IMR-90 (cell line): ENCODE measurements around the gene TNRC6B.

ENCODE experiments used
- BHLHE40 ChIP-seq: fragments of 150-350 bp; IDR thresholded peaks from 2 replicates; pipeline ENCODE4 v1.6.1; 2016; ENCODE audit warnings: mild to moderate bottlenecking, low read depth, low read length
- CTCF ChIP-seq: conservative IDR thresholded peaks from 2 replicates; pipeline ENCODE4 v1.5.1; 2012; ENCODE audit warnings: mild to moderate bottlenecking, low read depth, low read length, improper control_type of control experiment
- MAFK ChIP-seq: IDR thresholded peaks from 2 replicates; pipeline ENCODE4 v1.6.1; 2012; ENCODE audit warnings: low read depth, low read length, improper control_type of control experiment
- MXI1 ChIP-seq: IDR thresholded peaks from 2 replicates; pipeline ENCODE4 v1.6.1; 2012; ENCODE audit warnings: low read depth, mild to moderate bottlenecking, low read length, moderate library complexity, borderline replicate concordance
- NFE2L2 ChIP-seq: fragments of 150-350 bp; IDR thresholded peaks from 2 replicates; pipeline ENCODE4 v1.6.1; 2016; ENCODE audit warnings: low read depth, mild to moderate bottlenecking, low read length
- POLR2A ChIP-seq: IDR thresholded peaks from 2 replicates; pipeline ENCODE4 v1.6.1; 2012; ENCODE audit warnings: mild to moderate bottlenecking, low read depth, low read length
- RAD21 ChIP-seq: IDR thresholded peaks from 2 replicates; pipeline ENCODE4 v1.6.1; 2012; ENCODE audit warnings: low read length, improper control_type of control experiment
- RFX5 ChIP-seq: IDR thresholded peaks from 2 replicates; pipeline ENCODE4 v1.8.0; 2012; ENCODE audit warnings: low read depth, mild to moderate bottlenecking, low read length, moderate library complexity

GRCh38 chr22:40290516-40290915, 112.8 kb downstream of the TNRC6B start:
- TF ChIP-seq POLR2A (no peak), NFE2L2 (no peak), CTCF (no peak), MAFK (no peak), MXI1 (no peak), RAD21 (no peak), BHLHE40 (no peak), RFX5 (no peak)
